GM10266 (cell line): ENCODE data around the gene MSLN.

ENCODE experiments used
- DNase-seq: peaks from one replicate; pipeline ENCODE4 v3.0.0; 2012; ENCODE audit errors: extremely low spot score
- TF ChIP-seq, protein P1 (sequence below): IDR thresholded peaks from 2 replicates; pipeline ENCODE4 v1.5.1; 2012; ENCODE audit warnings: mild to moderate bottlenecking, low read depth; ENCODE audit not compliant: control insufficient read depth, insufficient read depth; ENCODE audit errors: missing control alignments

MSLN gene

DNA sequence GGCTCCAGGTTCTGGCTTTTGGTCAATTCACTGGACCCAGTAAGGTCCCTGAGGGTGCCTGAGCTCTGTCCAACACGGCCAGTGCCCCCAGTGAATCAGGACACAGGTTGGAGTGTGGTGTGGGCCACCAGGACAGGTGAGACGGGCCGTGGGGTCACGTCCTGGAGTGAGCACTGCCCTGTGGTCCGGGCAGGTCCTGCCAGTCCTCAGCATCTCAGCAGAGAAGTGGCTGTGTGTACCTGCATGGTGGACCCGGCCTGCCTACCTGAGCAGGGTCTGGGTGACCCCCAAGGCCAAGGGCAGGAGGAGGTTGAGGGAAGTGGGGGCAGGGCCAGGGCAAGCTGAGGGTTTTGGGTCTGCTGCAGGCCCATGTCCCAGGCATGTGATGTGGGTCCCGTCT, 41.9 kb downstream of the MSLN start:
- DNase-seq = no peak
- TF ChIP-seq, protein P1, sequence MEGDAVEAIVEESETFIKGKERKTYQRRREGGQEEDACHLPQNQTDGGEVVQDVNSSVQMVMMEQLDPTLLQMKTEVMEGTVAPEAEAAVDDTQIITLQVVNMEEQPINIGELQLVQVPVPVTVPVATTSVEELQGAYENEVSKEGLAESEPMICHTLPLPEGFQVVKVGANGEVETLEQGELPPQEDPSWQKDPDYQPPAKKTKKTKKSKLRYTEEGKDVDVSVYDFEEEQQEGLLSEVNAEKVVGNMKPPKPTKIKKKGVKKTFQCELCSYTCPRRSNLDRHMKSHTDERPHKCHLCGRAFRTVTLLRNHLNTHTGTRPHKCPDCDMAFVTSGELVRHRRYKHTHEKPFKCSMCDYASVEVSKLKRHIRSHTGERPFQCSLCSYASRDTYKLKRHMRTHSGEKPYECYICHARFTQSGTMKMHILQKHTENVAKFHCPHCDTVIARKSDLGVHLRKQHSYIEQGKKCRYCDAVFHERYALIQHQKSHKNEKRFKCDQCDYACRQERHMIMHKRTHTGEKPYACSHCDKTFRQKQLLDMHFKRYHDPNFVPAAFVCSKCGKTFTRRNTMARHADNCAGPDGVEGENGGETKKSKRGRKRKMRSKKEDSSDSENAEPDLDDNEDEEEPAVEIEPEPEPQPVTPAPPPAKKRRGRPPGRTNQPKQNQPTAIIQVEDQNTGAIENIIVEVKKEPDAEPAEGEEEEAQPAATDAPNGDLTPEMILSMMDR = no peak

DNA sequence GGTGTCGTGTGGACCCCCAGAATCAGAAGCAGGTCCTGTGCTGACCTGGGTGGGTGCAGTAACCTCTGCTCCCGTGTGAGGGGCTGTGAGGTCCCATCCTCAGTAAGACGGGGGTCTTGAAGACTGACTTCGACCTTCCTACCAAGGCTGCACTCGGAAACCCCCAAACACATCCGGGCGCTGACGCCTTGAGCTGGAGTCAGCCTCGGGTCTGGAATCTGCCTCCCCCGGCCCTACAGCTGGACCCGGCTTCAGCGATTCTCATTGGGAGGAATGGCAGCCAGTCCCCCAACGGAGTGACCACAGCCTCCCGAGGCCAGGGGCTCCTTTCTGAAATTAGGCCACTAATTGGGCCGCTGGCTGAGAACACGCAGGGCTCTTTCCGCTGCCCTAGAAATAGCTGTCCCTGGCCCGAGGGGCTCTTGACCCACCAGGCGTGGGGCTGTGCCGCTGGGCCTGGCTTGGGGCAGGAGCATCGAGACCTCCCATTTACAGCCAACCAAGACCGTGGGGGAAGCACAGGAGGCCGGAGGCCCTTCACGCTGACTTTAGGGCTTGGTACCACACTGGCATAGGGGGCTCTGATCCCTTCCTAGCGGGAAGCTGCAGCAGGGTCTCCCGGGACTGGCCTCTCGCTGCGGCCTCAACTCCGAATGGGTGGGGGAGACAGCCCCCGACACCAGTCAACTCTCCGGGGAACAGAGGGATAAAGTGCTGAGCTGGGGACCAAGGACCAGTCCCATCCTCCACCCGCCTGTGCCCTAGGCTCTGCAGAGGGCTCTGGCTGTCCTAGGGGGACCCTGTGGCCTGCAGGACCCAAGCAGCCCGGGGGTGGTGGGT, 42.6 kb downstream of the MSLN start:
- TF ChIP-seq, protein P1 = no peak
- no peak for DNase-seq

DNA sequence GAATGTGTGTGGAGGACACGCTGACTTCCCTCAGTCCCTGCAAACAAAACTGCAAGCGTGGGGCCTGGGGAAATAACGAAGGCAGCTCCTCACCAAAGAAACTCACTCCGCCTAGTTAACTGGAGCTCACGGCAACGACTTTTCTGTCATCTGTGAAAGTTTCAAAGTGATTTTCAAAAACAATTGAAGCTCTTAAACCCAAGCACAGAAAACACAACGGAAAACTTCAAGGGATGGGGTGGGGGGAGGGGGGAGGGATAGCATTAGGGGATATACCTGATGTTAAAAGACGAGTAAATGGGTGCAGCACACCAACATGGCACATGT, 43.2 kb downstream of the MSLN start:
- TF ChIP-seq, protein P1 = no peak

DNA sequence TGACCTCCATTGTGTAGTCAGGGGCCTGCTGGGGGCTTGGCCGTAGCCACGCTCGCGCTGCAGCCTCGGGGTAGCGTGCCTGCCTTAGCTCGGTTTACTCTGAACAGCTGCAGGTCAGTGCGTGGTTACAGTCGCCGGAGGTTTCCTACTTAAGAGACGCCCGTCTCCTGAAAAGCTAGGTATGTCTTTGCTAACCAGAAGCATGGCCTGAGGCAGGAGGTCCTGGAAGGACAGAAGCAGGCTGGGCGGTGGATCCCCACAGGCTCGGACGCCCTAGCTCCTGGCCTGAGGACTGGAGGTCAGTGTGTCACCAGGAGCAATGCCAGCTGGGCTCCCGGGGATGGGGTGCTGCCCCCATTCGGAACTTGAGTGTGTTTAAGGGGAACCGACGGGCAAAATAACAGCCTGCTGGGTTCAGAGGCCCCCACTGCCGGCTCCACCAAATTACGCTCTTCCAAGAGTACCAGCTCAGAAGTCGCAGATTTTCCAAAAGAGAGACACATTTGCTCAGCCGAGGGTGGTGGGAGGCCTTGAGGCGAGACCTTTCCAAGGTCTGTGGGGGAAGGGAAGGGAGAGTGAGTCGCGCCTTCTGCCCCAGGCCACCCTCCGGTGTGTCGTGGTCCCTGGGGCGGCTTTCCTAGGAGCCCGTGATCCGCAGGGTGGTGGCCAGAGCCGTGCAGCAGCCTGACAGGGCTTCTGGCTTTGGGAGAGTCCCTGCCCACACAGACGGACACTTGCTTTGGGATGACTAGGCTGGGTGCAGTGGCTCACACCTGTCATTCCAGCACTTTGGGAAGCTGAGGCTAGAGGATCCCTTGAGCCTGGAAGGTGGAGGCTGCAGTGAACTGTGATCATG, 43.9 kb downstream of the MSLN start:
- DNase-seq = no peak
- TF ChIP-seq, protein P1 = no peak

More for the DNA sequence above, 43.2 kb downstream of the MSLN start:
- no peak for DNase-seq

DNA sequence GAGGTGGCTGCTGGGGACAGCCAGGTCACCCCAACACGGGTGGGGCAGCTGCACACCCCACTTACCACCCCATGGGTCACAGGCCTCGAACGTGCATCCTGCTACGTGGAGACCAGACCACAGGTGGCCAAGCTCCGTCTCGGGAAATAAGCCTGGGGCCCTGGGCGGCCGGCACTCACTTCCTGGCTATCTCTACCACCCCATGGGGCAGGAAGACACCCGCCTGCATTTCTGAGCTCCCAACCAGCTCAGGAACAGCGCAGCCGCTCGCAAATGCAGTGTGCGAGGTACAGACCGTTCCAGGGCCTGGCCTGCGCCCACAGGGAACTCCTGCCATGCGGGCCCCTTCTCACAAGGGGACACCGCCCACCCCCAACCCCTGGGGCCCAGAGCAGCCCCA, 44.9 kb downstream of the MSLN start:
- TF ChIP-seq, protein P1 = no peak
- no peak for DNase-seq

DNA sequence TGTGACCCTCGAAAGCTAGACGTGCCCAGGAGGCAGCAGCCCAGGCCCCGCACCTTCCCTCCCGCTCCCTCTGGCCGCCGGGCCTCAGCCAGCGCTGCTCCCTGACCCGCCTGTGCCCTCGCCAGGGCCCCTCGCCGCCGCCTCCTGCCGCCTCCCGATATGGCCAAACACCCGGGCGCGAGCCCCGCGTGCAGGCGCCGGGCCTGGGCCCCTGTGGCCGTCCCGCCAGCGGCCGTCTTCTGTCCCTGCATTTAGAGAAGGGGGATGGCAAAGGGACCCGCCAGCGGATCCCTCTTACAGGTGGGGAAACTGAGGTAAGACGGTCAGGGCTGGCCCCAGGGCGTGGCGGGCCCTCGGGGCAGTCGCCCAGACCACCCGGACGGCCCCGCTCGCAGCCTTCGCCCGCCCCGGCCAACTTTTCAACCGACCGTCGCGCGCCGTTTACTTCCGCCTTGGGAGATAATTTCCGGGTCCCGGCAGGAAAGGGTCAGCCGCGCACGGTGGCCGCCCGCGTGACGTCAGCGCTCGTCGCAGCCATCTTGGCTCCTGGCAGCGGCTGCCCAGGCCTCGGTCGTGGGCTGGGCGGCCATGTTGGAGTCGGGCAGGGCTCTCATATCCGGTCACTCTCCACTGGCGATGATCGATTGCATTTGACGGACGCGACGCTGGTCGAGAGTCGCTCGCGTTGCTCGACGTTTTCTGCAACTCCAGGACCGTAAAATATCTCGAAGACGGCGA, 47.0 kb downstream of the MSLN start:
- DNase-seq = peak; percentile 95

More for the DNA sequence above, 47.0 kb downstream of the MSLN start:
- TF ChIP-seq, protein P1 = no peak
